ENCODE results near the gene SLC6A6. TPM values are rescaled to one million over a fixed set of nuclear protein-coding genes. Genes with fewer than 3 reads are reported as not detected.

Gene SLC6A6
- total RNA-seq, 2 donors from 2014 or later: 43.1 to 56.5 TPM

DNA sequence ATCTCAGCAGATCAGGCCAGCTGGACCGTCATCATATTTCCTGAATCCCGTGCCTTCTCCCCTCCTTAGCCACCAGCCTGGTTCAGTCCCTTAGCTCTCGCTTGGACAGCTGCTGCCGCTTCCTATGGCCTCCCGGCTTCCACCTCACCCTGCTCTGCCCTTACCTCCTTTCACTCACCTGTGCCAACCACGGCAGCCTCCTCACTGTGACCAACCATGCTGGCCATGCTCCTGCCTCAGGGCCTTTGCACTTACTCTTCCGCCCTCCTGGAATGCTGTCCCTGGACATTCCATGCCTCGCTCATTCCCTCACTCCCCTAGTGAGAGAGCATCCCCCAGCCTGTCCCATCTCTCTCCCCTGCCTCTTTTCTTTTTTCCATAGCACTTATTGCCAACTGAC is 118.6 kb downstream of the SLC6A6 start:
- Mint-ChIP-seq H3K27ac (no peak overlapping the region), H3K27me3 (ENCODE audit: insufficient read depth) (no peaks in the 10 kb centered on the region), H3K4me1 (no peaks in the 10 kb centered on the region), H3K36me3 (ENCODE audit: low read depth) (no peaks in the 10 kb centered on the region), H3K9me3 (no peaks in the 10 kb centered on the region), H3K4me3 (no peak overlapping the region)
- H3K27ac ChIP-seq (ENCODE audit: low read depth, low read length): no peak overlapping the region
- WGBS, 2 experiments (ENCODE audit: insufficient coverage in 1 of 2, insufficient read length in 1 of 2): 92 to 94% methylated on average over 6 to 8 of the region's 8 CpGs
- H3K36me3 ChIP-seq (ENCODE audit: control insufficient read depth, insufficient read depth, low read length): no peaks in the 10 kb centered on the region
- H3K9me3 ChIP-seq (ENCODE audit: control insufficient read depth, low read length): no peaks in the 10 kb centered on the region
- TF ChIP-seq, protein P1, sequence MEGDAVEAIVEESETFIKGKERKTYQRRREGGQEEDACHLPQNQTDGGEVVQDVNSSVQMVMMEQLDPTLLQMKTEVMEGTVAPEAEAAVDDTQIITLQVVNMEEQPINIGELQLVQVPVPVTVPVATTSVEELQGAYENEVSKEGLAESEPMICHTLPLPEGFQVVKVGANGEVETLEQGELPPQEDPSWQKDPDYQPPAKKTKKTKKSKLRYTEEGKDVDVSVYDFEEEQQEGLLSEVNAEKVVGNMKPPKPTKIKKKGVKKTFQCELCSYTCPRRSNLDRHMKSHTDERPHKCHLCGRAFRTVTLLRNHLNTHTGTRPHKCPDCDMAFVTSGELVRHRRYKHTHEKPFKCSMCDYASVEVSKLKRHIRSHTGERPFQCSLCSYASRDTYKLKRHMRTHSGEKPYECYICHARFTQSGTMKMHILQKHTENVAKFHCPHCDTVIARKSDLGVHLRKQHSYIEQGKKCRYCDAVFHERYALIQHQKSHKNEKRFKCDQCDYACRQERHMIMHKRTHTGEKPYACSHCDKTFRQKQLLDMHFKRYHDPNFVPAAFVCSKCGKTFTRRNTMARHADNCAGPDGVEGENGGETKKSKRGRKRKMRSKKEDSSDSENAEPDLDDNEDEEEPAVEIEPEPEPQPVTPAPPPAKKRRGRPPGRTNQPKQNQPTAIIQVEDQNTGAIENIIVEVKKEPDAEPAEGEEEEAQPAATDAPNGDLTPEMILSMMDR (conservative IDR thresholded peaks at IDR 0.05): no peak
- H3K27me3 ChIP-seq (ENCODE audit: control insufficient read depth, insufficient read depth, low read length, poor library complexity, severe bottlenecking): no peaks in the 10 kb centered on the region
- DNase-seq: peak; percentile 30
- no peak overlapping the region for H3K9ac ChIP-seq (ENCODE audit: extremely low read depth, low read length, poor library complexity, severe bottlenecking)
- no peak overlapping the region for H3K4me3 ChIP-seq (ENCODE audit: low read length)
- no peaks in the 10 kb centered on the region for H3K4me1 ChIP-seq (ENCODE audit: control insufficient read depth, insufficient read depth, low read length)

DNA sequence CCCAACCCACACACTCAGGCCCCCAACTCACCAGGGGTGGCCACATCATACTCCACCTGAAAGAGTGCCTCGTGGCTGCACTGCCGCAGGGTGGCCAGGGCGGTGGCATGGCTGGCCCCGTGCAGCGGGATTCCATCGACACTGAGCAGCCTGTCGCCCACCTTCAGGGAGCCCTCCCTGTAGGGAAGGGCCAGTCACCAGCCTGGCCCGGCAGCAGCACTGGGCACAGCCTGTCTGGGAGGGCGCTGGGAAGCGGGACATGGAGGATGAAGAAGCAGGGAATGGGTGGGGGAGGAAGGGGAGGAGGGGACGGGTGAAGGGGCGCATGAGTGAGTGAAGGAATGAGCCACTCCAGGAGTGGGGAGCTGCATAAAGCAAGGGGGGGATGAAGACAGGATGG is 119.2 kb downstream of the SLC6A6 start:
- Histone ChIP-seq H3K4me3 (ENCODE audit: low read length) (no peak overlapping the region), H3K27ac (ENCODE audit: low read depth, low read length) (no peak overlapping the region), H3K36me3 (ENCODE audit: control insufficient read depth, insufficient read depth, low read length) (no peaks in the 10 kb centered on the region), H3K27me3 (ENCODE audit: control insufficient read depth, insufficient read depth, low read length, poor library complexity, severe bottlenecking) (no peaks in the 10 kb centered on the region), H3K9me3 (ENCODE audit: control insufficient read depth, low read length) (no peaks in the 10 kb centered on the region), H3K4me1 (ENCODE audit: control insufficient read depth, insufficient read depth, low read length) (peaks cover 4% of the 10 kb centered on the region), H3K9ac (ENCODE audit: extremely low read depth, low read length, poor library complexity, severe bottlenecking) (no peak overlapping the region)
- H3K9me3 Mint-ChIP-seq: no peaks in the 10 kb centered on the region
- 93 to 100% methylated on average over 6 to 12 of the region's 12 CpGs for WGBS, 2 experiments (ENCODE audit: insufficient coverage in 1 of 2, insufficient read length in 1 of 2)
- no peak overlapping the region for H3K4me3 Mint-ChIP-seq
- H3K4me1 Mint-ChIP-seq: no peaks in the 10 kb centered on the region
- H3K36me3 Mint-ChIP-seq (ENCODE audit: low read depth): no peaks in the 10 kb centered on the region
- no peaks in the 10 kb centered on the region for H3K27me3 Mint-ChIP-seq (ENCODE audit: insufficient read depth)
- peak; percentile 36 for DNase-seq
- TF ChIP-seq, protein P1 (conservative IDR thresholded peaks at IDR 0.05): no peak
- no peak overlapping the region for H3K27ac Mint-ChIP-seq

DNA sequence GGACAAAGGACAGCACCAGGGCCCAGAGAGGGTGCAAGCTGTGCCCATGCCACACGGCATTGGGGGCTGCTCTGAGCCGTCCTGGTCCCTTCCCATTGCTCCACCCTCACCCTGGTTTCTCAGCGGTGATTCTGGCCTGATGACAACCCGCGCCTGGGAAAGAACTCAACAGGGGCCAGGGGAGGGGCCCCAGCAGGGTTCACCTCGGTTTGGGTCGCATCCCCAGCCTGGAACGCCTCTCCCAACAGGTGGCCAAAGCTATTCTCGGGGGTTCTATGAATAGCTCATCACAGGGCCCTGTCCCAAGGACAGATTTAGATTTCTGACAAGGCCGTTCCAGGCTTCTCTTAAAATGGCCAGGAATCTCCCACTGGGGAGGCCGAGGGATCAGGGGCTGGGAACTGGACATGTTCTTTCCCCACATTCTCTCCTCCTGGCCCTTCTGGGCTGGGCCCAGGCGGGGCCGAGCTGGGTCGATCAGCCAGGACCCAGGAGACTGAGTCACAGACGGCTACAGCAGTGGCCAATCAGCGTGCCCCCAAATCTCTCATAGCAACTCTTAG is 119.8 kb downstream of the SLC6A6 start:
- Histone ChIP-seq H3K4me1 (ENCODE audit: control insufficient read depth, insufficient read depth, low read length) (peaks cover 4% of the 10 kb centered on the region), H3K9ac (ENCODE audit: extremely low read depth, low read length, poor library complexity, severe bottlenecking) (no peak overlapping the region), H3K9me3 (ENCODE audit: control insufficient read depth, low read length) (no peaks in the 10 kb centered on the region), H3K27me3 (ENCODE audit: control insufficient read depth, insufficient read depth, low read length, poor library complexity, severe bottlenecking) (no peaks in the 10 kb centered on the region), H3K27ac (ENCODE audit: low read depth, low read length) (no peak overlapping the region), H3K4me3 (ENCODE audit: low read length) (no peak overlapping the region), H3K36me3 (ENCODE audit: control insufficient read depth, insufficient read depth, low read length) (no peaks in the 10 kb centered on the region)
- TF ChIP-seq, protein P1 (conservative IDR thresholded peaks at IDR 0.05): no peak
- H3K4me1 Mint-ChIP-seq: no peaks in the 10 kb centered on the region
- no peaks in the 10 kb centered on the region for H3K9me3 Mint-ChIP-seq
- H3K4me3 Mint-ChIP-seq: no peak overlapping the region
- H3K27ac Mint-ChIP-seq: no peak overlapping the region
- no peaks in the 10 kb centered on the region for H3K27me3 Mint-ChIP-seq (ENCODE audit: insufficient read depth)
- no peaks in the 10 kb centered on the region for H3K36me3 Mint-ChIP-seq (ENCODE audit: low read depth)
- WGBS, 2 experiments (ENCODE audit: insufficient coverage in 1 of 2, insufficient read length in 1 of 2): 79 to 85% methylated on average over 11 to 16 of the region's 16 CpGs
- DNase-seq: peak; percentile 35

Data from endodermal cell (in vitro differentiated cells).